ENCODE results near the gene UBASH3B.

Gene UBASH3B

DNA sequence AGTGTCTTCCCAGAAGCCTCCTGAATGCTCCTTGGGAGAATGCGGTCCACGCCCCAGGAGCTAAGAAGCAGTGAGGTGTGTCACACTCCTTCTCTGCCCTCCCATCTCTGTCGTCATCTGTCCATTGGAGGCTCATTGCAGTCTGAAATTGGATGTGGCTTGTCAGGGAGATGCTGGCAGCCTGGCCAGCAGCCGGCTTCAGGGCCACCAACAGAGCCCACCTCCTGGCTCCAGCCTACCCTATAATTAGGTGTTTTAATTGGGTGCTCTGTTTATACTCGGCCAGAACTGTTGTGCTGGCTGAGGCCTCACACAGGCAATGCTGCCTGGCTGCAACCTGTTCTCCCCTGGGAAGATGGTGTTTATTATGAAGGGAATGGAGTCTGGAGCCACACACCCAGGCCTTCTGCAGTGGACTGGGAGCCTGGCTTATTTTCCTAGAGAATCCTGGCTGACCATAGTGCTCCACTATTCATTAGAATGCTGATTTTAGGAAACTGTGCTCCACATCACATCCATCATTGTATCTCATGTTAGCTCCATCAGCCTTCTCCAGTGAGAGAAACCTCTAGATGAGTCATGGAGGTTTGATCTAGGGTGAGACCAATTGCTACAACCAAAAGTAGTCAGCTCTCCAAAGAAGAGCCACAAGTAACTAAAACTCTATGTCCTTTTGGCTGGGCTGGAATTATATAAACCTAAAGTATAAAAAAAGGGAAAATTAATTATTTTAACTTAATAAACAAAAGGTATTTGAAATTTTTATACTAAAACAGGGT lies 96.0 kb downstream of the UBASH3B start:
- in situ Hi-C loops (cut with MboI; ENCODE audit: low sequenced_read_pairs, unreplicated experiment) = loop anchor here (10.0 kb wide), 1 partner anchor 117 kb away; no protein-coding TSS in a partner anchor
- no peak for DNase-seq (ENCODE audit: low spot score)
- TF ChIP-seq, protein P1, sequence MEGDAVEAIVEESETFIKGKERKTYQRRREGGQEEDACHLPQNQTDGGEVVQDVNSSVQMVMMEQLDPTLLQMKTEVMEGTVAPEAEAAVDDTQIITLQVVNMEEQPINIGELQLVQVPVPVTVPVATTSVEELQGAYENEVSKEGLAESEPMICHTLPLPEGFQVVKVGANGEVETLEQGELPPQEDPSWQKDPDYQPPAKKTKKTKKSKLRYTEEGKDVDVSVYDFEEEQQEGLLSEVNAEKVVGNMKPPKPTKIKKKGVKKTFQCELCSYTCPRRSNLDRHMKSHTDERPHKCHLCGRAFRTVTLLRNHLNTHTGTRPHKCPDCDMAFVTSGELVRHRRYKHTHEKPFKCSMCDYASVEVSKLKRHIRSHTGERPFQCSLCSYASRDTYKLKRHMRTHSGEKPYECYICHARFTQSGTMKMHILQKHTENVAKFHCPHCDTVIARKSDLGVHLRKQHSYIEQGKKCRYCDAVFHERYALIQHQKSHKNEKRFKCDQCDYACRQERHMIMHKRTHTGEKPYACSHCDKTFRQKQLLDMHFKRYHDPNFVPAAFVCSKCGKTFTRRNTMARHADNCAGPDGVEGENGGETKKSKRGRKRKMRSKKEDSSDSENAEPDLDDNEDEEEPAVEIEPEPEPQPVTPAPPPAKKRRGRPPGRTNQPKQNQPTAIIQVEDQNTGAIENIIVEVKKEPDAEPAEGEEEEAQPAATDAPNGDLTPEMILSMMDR (IDR thresholded peaks at IDR 0.05; ENCODE audit: borderline replicate concordance, control extremely low read depth, extremely low read depth, insufficient read depth, missing control alignments) = no peak

DNA sequence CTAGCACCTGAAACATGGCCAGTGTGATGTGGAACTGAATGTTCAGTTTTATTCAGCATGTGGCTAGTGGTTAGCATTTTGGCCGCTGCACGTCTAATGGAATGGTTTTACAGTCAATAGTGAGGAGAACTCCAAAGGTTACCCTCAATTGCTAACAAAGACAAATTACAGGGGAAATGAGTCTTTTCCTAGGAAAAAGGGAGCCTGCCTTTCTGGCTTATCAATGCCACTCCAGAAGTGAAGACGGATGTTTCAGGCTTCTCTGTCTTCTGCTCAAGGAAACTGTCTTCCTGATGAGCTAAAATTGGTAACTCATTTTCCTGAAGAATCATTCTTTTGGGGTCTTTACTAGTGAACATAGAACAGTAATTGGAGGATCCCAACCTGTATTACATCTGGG lies 98.5 kb downstream of the UBASH3B start:
- in situ Hi-C loops (cut with MboI; ENCODE audit: low sequenced_read_pairs, unreplicated experiment) = loop anchor here (10.0 kb wide), 1 partner anchor 119 kb away; no protein-coding TSS in a partner anchor
- DNase-seq (ENCODE audit: low spot score) = no peak
- TF ChIP-seq, protein P1 (IDR thresholded peaks at IDR 0.05; ENCODE audit: borderline replicate concordance, control extremely low read depth, extremely low read depth, insufficient read depth, missing control alignments) = no peak

DNA sequence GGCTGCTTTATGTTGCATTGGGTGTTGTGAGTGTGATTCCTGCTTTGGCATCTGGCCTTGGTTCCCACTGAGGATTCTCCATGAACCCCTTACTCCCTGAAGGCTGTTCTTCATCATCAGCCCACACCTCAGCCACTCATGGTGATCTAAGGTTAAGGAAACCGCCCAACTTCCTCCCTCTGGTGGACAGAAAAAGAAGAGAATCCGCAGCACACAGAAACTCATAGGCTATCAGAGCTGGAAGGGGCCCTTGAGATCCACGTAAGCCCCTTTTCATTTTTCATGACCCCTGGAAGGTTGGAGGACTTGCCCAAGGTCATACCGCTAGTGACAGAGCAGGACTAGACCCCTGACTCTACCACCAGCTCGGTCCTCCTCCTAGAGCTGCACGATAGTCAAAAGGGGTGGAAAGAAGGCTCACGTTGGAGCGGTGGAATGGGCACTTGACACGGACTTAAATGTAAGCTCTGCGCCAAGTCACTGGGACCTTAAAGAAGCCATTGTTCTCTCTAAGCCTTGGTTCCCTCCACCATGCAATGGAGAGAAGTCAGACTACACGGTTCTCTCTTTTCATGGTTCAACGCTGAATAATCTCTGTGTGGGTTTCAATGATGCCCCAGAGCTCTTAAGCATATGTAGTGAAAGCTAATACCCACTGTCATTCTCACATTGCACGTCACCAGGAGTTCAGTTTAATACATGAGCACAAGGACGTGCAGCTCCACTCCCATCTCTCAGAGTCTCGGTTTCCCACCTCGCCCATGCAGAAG lies 99.2 kb downstream of the UBASH3B start:
- TF ChIP-seq, protein P1 (IDR thresholded peaks at IDR 0.05; ENCODE audit: borderline replicate concordance, control extremely low read depth, extremely low read depth, insufficient read depth, missing control alignments) = peak; percentile 51
- peak; percentile 58 for DNase-seq (ENCODE audit: low spot score)
- in situ Hi-C loops (cut with MboI; ENCODE audit: low sequenced_read_pairs, unreplicated experiment) = loop anchor here (10.0 kb wide), 1 partner anchor 120 kb away; no protein-coding TSS in a partner anchor

DNA sequence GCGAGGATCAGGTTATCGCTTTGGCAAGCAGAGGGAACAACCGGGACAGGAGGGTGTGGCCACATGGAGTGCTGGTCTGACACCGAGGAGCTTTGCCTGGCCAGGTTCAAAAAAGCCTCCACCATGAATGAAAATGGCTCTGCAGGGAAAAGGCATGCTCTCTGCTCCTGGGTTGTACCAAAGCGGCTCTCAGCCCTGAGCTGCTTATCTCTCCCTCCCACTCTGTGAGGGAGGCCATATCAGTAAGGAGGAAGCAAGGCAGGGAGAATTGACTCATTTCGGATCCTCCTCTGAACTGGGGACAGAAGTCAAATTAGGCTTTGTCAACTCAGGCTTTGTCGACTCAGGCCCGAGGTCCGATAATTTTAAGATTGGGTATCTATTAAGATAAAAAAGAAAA lies 99.9 kb downstream of the UBASH3B start:
- in situ Hi-C loops (cut with MboI; ENCODE audit: low sequenced_read_pairs, unreplicated experiment) = loop anchor here (10.0 kb wide), 1 partner anchor 121 kb away; no protein-coding TSS in a partner anchor
- TF ChIP-seq, protein P1 (IDR thresholded peaks at IDR 0.05; ENCODE audit: borderline replicate concordance, control extremely low read depth, extremely low read depth, insufficient read depth, missing control alignments) = no peak
- no peak for DNase-seq (ENCODE audit: low spot score)

DNA sequence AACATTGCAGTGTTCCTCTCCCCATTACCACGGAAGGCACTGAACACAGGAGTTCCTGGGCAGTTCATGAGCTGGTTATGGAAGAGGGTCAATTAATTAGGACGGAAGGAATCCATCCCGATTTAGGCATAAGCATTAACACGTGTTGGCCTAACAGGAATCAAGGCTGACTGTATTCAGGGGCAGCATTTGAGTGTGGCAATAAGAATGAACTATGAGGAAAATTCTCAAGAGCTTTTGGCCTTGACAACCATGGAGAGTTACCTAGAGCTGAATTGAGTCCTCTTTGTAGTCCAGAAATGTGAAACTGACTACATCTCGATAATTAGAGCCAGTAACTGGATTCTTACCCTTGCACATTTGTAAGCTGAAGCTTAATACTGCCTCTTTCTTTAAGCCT lies 100.4 kb downstream of the UBASH3B start:
- TF ChIP-seq, protein P1 (IDR thresholded peaks at IDR 0.05; ENCODE audit: borderline replicate concordance, control extremely low read depth, extremely low read depth, insufficient read depth, missing control alignments) = no peak
- no peak for DNase-seq (ENCODE audit: low spot score)
- in situ Hi-C loops (cut with MboI; ENCODE audit: low sequenced_read_pairs, unreplicated experiment) = loop anchor here (10.0 kb wide), 1 partner anchor 121 kb away; no protein-coding TSS in a partner anchor

DNA sequence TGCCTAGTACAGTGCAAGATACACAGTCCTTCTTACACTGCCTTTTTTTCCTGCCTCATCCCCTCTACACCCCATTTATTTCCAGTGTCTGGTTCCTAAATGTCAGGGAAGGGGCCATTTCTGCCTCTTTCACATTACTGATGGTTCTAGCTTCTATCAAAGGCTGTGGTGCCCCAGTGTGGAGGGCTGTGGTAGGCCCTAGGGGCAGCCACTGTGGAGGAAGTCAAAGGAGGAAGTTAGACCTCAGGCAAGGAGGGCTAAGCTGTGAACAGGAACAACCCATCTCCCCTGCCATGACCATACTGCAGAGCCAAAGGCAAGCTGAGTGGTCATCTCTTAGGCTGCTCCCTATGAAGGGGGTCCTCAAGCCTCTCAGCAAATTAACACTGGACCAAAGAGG lies 100.9 kb downstream of the UBASH3B start:
- DNase-seq (ENCODE audit: low spot score) = peak; percentile 63
- TF ChIP-seq, protein P1 (IDR thresholded peaks at IDR 0.05; ENCODE audit: borderline replicate concordance, control extremely low read depth, extremely low read depth, insufficient read depth, missing control alignments) = peak; percentile 40
- in situ Hi-C loops (cut with MboI; ENCODE audit: low sequenced_read_pairs, unreplicated experiment) = loop anchor here (10.0 kb wide), 1 partner anchor 122 kb away; no protein-coding TSS in a partner anchor

Data from GM13976 (cell line).